Fibroblast of villous mesenchyme (primary cell): ENCODE results near the gene PFAS. TPM values are rescaled to one million over a fixed set of nuclear protein-coding genes. Genes with fewer than 3 reads are reported as not detected.
A peak's percentile ranks its signal among the peaks of the same experiment; 100 is the strongest.

ENCODE experiments used
- DNase-seq: peaks from one replicate; pipeline ENCODE4 v3.0.0-alpha.2; 2010; ENCODE audit warnings: low read depth
- H3K4me3 ChIP-seq: 2 replicates; pipeline ENCODE4 v1.5.1; 2011; ENCODE audit warnings: low read depth, mild to moderate bottlenecking, low read length
- total RNA-seq: library from RNA; depleted of rRNA; stranded (reverse); fragments of >200 nt; gene quantifications from 2 replicates; pipeline ENCODE4 v1.2.3, GENCODE V29; 2012
- TF ChIP-seq, protein P1 (sequence below): IDR thresholded peaks from 2 replicates; pipeline ENCODE4 v1.5.1; 2012; ENCODE audit warnings: low read depth, mild to moderate bottlenecking, low read length; ENCODE audit not compliant: insufficient read depth

The PFAS gene
- total RNA-seq, 1 donor, result 41.9 TPM

DNA sequence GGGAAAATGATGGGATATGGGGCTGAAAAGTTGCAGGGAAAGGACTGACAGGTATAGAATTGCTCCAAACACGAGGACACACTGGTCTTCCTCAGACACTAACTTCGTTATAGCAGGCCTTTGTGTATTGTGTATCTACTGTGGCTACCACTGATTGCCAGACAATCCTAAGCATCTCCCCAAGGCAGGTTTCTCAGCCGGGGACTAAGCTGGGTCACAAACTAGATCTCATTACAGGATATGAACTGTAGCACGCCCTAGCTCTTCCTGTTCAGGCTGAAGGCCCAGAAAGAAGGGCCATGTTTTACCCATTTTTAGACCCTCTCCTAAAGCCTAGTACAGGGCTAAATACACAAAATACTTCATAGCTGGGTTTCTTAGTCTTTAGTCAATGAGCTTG lies 34.3 kb downstream of the PFAS start:
- DNase-seq, result no peak
- H3K4me3 ChIP-seq, result no peak overlapping the region
- TF ChIP-seq, protein P1, sequence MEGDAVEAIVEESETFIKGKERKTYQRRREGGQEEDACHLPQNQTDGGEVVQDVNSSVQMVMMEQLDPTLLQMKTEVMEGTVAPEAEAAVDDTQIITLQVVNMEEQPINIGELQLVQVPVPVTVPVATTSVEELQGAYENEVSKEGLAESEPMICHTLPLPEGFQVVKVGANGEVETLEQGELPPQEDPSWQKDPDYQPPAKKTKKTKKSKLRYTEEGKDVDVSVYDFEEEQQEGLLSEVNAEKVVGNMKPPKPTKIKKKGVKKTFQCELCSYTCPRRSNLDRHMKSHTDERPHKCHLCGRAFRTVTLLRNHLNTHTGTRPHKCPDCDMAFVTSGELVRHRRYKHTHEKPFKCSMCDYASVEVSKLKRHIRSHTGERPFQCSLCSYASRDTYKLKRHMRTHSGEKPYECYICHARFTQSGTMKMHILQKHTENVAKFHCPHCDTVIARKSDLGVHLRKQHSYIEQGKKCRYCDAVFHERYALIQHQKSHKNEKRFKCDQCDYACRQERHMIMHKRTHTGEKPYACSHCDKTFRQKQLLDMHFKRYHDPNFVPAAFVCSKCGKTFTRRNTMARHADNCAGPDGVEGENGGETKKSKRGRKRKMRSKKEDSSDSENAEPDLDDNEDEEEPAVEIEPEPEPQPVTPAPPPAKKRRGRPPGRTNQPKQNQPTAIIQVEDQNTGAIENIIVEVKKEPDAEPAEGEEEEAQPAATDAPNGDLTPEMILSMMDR, result no peak

DNA sequence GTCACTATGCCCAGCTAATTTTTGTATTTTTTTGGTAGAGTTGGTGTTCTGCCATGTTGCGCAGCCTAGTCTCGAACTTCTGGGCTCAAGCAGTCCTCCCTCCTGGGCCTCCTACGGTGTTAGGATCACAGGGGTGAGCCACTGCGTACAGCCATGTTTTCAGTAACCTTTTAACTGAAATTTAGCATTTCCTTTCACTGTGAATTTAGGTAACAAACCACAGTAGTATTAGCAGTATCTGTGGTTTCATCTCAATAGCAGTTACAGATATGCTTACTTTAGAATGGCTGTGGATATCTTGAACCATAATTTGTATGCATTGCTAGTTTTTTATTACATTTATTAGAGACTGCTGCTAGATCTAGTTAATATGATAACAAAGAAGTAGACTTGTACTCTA lies 35.0 kb downstream of the PFAS start:
- H3K4me3 ChIP-seq, result no peak overlapping the region
- TF ChIP-seq, protein P1, result no peak
- DNase-seq, result no peak

DNA sequence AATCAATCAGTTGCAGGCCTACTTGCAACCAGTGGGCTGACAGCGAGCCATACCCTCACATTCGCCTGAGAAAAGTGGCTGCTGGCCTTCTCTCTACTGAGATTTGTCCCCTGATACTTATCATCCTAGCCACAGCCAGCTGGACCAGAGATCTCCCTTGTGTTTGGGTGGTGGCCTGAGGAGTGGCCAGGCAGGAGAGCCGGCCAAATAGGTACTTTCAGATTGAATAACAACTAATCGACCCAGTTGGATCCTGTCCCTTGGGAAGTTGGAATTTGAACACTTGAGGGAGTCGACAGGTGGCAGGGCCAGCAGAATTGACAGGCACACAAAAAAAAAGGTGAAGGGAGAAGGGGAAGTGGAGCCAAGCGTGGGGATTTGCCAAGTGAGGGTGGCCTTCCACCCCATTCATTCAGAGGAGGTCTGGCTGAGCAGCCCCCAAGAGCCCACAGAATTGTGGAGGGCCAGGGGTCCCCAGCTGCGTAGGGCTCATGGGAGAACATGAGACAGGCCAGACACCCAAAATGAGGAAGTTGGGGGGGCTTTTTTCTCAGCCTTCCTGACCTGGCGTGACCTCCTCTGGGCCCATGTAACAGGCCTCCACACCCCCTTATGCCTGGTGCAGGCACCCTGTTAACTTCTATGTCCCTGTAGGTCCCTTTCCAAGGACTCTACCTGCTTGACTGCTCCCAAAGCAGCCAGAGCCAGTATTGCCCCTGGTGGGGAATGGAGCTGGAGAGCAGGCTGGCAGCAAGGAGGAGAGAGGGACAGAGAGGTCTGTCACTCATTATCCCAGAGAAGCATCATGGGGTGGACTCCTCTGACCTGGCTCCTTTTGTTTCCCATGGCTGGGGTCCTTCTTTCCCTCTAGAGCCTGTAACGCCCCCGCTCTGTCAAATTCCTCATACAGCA lies 36.4 kb downstream of the PFAS start:
- TF ChIP-seq, protein P1, result no peak
- H3K4me3 ChIP-seq, result no peak overlapping the region
- DNase-seq, result no peak

DNA sequence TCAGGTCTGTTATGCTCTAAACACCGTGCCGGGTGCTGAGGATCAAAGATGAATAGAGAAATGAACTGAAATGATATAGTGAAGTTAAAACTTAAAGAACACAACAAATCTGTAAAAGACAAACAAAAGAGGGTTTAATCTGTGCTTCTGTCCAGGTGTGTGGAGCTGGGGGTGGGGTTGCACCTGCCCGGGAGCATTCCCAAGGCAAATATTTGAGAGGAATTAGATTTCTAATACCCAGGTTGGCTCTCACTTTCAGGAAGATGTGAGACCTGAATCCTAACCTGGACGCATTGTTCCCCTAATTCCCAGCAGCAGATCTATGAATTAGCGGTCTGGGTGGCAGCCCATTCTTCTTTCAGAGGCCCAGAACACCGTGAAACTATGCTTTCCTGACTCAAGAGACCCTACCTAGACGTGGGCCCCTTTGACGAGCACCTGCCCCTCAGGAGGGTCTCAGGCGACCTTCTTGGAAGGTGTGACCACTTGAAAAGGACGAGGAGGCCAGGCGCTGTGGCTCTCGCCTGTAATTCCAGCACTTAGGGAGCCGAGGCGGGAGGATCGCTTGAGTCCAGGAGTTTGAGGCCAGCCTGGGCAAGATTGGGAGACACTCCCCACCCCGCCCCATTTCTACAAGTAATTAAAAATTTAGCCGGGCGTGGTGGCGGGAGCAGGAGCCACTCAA lies 38.7 kb downstream of the PFAS start:
- H3K4me3 ChIP-seq, result peak overlapping the region; percentile 91
- DNase-seq, result no peak
- TF ChIP-seq, protein P1, result no peak

DNA sequence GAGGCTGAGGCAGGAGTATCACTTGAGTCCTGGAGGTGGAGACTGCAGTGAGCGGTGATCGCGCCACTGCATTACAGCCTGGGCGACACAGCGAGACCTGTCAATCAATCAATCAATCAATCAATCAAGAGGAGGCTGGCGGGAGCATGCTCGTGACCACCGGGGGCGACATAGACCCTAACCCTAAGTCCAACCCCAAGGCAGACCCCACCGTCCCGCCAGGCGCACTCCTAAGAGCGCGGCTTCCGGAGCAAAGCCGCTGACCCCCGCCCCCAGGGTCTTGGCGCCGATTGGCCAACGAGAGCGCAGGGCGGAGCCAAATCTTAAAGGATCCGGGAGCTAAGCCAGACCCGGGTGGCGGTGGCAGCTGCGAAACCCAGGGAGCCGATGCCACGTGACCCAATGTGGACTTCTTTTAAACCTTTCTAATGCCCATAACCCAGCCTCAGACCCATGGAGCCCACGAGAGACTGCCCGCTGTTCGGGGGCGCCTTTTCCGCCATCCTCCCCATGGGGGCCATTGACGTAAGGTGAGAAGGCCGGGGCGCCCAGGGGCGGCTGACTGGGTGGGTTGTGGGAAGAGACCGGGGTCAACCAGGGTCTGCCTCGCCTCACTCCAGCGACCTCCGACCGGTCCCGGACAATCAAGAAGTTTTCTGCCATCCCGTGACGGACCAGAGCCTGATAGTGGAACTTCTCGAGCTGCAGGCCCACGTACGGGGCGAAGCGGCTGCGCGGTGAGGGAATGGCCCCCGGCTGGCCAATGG lies 39.4 kb downstream of the PFAS start, which contains the start of gene RANGRF:
Gene RANGRF (plus strand): TSS at position 335 of the 767 bp plus-strand sequence. CDS start 119 bp downstream, at position 454.
- peak; percentile 86 for DNase-seq
- H3K4me3 ChIP-seq, result peak within 1 kb of the TSS; percentile 91
- TF ChIP-seq, protein P1, result no peak

DNA sequence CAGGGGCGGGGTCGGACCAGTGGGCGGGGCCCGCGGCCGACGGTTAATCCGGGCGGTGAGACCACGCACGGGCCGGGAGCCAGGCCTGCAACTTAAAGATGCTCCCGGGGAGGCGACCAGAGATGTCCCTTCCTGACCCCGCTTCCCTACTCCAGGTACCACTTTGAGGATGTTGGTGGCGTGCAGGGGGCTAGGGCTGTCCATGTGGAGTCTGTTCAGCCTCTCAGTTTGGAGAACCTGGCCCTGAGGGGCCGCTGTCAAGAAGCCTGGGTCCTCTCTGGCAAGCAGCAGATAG lies 40.0 kb downstream of the PFAS start:
- peak overlapping the region; percentile 91 for H3K4me3 ChIP-seq
- DNase-seq, result no peak
- TF ChIP-seq, protein P1, result no peak
